PC-9 (cell line): ENCODE measurements around the gene CAMTA1. TPM values are rescaled to one million over a fixed set of nuclear protein-coding genes. Genes with fewer than 3 reads are reported as not detected.

Experiments
- BruUV-seq: library from RNA; stranded (reverse); fragments of 400-500 nt; replicated peaks from 2 replicates; lab custom pipeline; 2021; lab: Mats Ljungman, UMichigan
- CTCF ChIA-PET: fragments of 300-600 bp; sonication (Branson Sonifier 250); formaldehyde crosslinking; loops from one replicate; lab custom pipeline; 2022; ENCODE audit warnings: antibody characterized with exemption; lab: Charles Lee
- POLR2A ChIA-PET: fragments of 300-600 bp; sonication (Branson Sonifier 250); formaldehyde crosslinking; loops from one replicate; lab custom pipeline; 2022; ENCODE audit warnings: antibody characterized with exemption; ENCODE audit not compliant: unreplicated experiment; lab: Charles Lee
- DNase-seq, 2 experiments: peaks; one replicate each; pipeline versions ENCODE4 v3.0.0 to v3.0.0-alpha.2; 2015 to 2022; ENCODE audit warnings: mixed read lengths in 1 of 2
- H2AFZ ChIP-seq: fragments of 200-600 bp; sonication (generic); 2 replicates; pipeline ENCODE4 v1.8.1; 2017; ENCODE audit warnings: antibody characterized with exemption
- H3F3A ChIP-seq: fragments of 200-600 bp; sonication (generic); 2 replicates; pipeline ENCODE4 v1.8.1; 2017; ENCODE audit warnings: antibody characterized with exemption, mild to moderate bottlenecking, low read depth; ENCODE audit not compliant: insufficient read depth
- H3K27ac ChIP-seq: fragments of 200-600 bp; sonication (generic); 2 replicates; pipeline ENCODE4 v1.6.1; 2016; ENCODE audit warnings: mixed run types
- H3K27me3 ChIP-seq: fragments of 200-600 bp; sonication (generic); 2 replicates; pipeline ENCODE4 v1.6.1; 2016; ENCODE audit warnings: low read depth, mixed run types; ENCODE audit not compliant: insufficient read depth
- H3K36me3 ChIP-seq: fragments of 200-600 bp; sonication (generic); 2 replicates; pipeline ENCODE4 v1.6.1; 2016; ENCODE audit warnings: low read depth, mixed run types
- H3K4me1 ChIP-seq: fragments of 200-600 bp; sonication (generic); replicated peaks from 2 replicates; pipeline ENCODE4 v1.6.1; 2016; ENCODE audit warnings: mixed run types; ENCODE audit not compliant: insufficient read depth
- H3K4me2 ChIP-seq: fragments of 200-600 bp; sonication (generic); 2 replicates; pipeline ENCODE4 v1.6.1; 2017; ENCODE audit warnings: mixed run types
- H3K4me3 ChIP-seq: fragments of 200-600 bp; sonication (generic); 2 replicates; pipeline ENCODE4 v1.6.1; 2016; ENCODE audit warnings: mixed run types
- H3K79me2 ChIP-seq: fragments of 200-600 bp; sonication (generic); 2 replicates; pipeline ENCODE4 v1.6.1; 2017; ENCODE audit warnings: low read depth, mixed run types
- H3K9me2 ChIP-seq: fragments of 200-600 bp; sonication (generic); 2 replicates; pipeline ENCODE4 v1.8.1; 2017; ENCODE audit warnings: mild to moderate bottlenecking; ENCODE audit not compliant: insufficient read depth
- H3K9me3 ChIP-seq: fragments of 200-600 bp; sonication (generic); 2 replicates; pipeline ENCODE4 v1.8.1; 2016; ENCODE audit warnings: low read depth; ENCODE audit not compliant: insufficient read depth
- H4K20me1 ChIP-seq: fragments of 200-600 bp; sonication (generic); 2 replicates; pipeline ENCODE4 v1.8.1; 2017; ENCODE audit not compliant: insufficient read depth
- EZH2 ChIP-seq: fragments of 200-600 bp; sonication (generic); IDR thresholded peaks from 2 replicates; pipeline ENCODE4 v1.8.0; 2017; ENCODE audit warnings: antibody characterized with exemption, low read depth
- intact Hi-C: fragments of 100-400 bp; cut with micrococcal nuclease; formaldehyde crosslinking; loops from one replicate; pipeline ENCODE4 v1.10.0; 2022; ENCODE audit not compliant: unreplicated experiment
- total RNA-seq: library from RNA; stranded (reverse); gene quantifications from 2 replicates; pipeline ENCODE4 v1.2.3, GENCODE V29; 2021
- TF ChIP-seq, protein P1 (sequence below): fragments of 200-600 bp; sonication (generic); conservative IDR thresholded peaks from 2 replicates; pipeline ENCODE4 v1.6.1; 2017; ENCODE audit warnings: mixed run types, antibody characterized with exemption, mild to moderate bottlenecking, moderate library complexity

Gene CAMTA1
- total RNA-seq, 1 experiment from 2014 or later: 72.3 TPM

DNA sequence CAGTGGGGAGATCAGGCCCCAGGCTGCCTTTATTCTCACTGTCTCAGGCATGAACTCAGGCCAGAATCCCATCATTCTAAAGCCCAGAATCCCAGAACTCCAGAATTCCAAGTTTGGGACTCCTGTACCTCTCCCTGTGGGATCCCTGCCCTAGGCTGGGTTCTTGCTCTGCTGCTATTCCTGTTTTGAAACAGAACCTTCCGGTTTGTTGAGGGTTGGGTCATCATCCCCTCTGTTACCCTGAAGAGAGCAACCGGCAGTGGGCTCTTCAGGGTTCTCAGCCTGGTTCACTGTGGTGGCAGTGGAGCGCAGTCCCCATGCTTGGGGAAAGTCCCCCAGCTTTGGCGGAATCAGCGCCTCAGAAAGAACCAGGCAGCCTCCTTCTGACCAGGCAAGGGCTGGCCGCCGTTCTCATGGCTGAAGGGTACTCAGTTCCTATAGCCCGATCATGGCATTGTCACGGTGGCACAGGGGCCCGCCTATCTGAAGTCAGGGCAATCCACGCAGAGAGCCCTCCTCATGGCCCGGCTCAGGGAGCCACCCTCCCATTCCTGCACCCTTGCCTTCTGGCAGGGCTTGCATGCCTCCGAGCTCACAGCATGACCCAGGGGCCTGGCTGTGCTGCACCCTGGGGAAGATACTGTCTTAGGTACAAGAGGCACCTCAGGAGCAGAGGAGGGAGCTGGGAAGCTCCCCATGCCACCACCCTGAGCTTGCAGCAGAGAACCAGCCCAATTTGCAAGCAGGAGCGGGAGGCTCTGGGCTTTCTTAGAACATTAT is 650.2 kb downstream of the CAMTA1 start:
- Histone ChIP-seq H3K36me3 (no peaks in the 10 kb centered on the region), H3K27me3 (peaks cover 73% of the 10 kb centered on the region), H3K9me3 (no peaks in the 10 kb centered on the region), H3K27ac (no peak overlapping the region), H3K4me3 (no peak overlapping the region), H3K4me1 (no peaks in the 10 kb centered on the region), H3K4me2 (no peak overlapping the region), H3K79me2 (no peaks in the 10 kb centered on the region), H4K20me1 (no peaks in the 10 kb centered on the region), H3F3A (no peaks in the 10 kb centered on the region), H3K9me2 (no peaks in the 10 kb centered on the region), H2AFZ (no peak overlapping the region)
- no peak for DNase-seq
- intact Hi-C loops: no loop called here
- BruUV-seq: no TSS peak
- POLR2A ChIA-PET: no interaction called here
- TF ChIP-seq EZH2: no peak
- TF ChIP-seq, protein P1, sequence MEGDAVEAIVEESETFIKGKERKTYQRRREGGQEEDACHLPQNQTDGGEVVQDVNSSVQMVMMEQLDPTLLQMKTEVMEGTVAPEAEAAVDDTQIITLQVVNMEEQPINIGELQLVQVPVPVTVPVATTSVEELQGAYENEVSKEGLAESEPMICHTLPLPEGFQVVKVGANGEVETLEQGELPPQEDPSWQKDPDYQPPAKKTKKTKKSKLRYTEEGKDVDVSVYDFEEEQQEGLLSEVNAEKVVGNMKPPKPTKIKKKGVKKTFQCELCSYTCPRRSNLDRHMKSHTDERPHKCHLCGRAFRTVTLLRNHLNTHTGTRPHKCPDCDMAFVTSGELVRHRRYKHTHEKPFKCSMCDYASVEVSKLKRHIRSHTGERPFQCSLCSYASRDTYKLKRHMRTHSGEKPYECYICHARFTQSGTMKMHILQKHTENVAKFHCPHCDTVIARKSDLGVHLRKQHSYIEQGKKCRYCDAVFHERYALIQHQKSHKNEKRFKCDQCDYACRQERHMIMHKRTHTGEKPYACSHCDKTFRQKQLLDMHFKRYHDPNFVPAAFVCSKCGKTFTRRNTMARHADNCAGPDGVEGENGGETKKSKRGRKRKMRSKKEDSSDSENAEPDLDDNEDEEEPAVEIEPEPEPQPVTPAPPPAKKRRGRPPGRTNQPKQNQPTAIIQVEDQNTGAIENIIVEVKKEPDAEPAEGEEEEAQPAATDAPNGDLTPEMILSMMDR: no peak
- CTCF ChIA-PET: no interaction called here

DNA sequence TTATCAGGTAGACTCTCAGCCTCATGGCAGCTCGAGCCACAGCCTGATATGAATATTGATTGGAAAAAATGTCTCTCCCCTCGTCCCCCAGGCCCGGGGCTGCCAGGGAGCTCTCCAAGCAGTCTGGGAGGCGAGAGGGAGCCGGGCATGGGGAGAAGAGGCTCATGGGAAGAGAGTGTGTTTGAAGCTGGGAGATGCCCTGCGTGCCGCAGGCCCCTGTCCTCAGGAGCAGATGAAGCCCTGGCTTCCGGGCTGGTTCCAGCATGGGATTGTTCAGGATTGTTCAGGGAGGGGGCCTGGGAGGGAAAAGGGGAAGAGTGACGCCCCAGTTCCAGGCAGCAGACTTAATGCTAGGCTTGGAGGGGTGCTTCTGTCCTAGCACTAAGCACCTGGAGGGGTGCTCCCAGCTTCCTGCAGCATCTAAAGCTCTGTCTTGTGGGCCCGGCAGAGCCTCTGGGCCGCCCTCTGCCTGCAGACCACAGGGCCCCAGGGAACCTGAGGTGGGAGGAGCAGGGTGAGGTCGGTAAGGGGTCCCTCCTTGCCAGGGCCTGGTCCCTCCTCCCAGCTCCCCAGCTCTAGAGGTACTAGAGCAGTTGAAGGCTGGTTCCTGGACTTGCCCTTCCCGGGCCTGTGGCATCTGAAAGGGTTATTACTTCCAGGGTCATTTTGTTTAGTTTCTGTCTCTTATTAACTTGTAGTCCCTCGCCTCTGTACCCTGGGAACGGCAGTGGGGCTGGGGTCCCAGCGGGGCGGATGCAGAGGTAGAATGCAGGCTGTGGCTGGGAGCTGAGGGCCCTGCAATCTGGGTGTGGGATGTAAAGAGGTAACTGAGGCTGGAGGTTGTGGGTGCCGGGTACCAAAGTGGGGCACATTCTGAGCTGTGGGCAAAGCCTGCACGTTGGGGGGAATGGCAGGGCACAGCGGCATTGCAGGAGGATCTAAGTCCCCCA is 651.1 kb downstream of the CAMTA1 start:
- Histone ChIP-seq H3K9me3 (no peaks in the 10 kb centered on the region), H3K4me1 (no peaks in the 10 kb centered on the region), H3K4me3 (no peak overlapping the region), H3K9me2 (no peaks in the 10 kb centered on the region), H3K36me3 (no peaks in the 10 kb centered on the region), H3K27ac (no peak overlapping the region), H4K20me1 (no peaks in the 10 kb centered on the region), H2AFZ (no peak overlapping the region), H3F3A (no peaks in the 10 kb centered on the region), H3K4me2 (no peak overlapping the region), H3K27me3 (peaks cover 78% of the 10 kb centered on the region), H3K79me2 (no peaks in the 10 kb centered on the region)
- POLR2A ChIA-PET: no interaction called here
- CTCF ChIA-PET: no interaction called here
- intact Hi-C loops: no loop called here
- no TSS peak for BruUV-seq
- no peak for TF ChIP-seq EZH2
- TF ChIP-seq, protein P1: no peak
- DNase-seq: no peak

GRCh38 chr1:7437036-7437435 is 651.8 kb downstream of the CAMTA1 start:
- no peak for TF ChIP-seq EZH2
- TF ChIP-seq, protein P1: no peak
- no TSS peak for BruUV-seq
- Histone ChIP-seq H3F3A (no peaks in the 10 kb centered on the region), H2AFZ (no peak overlapping the region), H3K4me1 (no peaks in the 10 kb centered on the region), H3K9me3 (no peaks in the 10 kb centered on the region), H3K9me2 (no peaks in the 10 kb centered on the region), H3K79me2 (no peaks in the 10 kb centered on the region), H3K27me3 (peaks cover 85% of the 10 kb centered on the region), H3K4me2 (no peak overlapping the region), H3K27ac (no peak overlapping the region), H3K36me3 (no peaks in the 10 kb centered on the region), H4K20me1 (no peaks in the 10 kb centered on the region), H3K4me3 (no peak overlapping the region)
- POLR2A ChIA-PET: no interaction called here
- DNase-seq: no peak
- intact Hi-C loops: no loop called here
- CTCF ChIA-PET: no interaction called here
